HEK293T (cell line): ENCODE data around the gene SCN8A.

Experiments used
- FOXM1 ChIP-seq: fragments of 450-650 bp; IDR thresholded peaks from 2 replicates; pipeline ENCODE4 v1.6.1; 2017; ENCODE audit warnings: mild to moderate bottlenecking, borderline replicate concordance
- TARDBP ChIP-seq: fragments of 450-650 bp; IDR thresholded peaks from 2 replicates; pipeline ENCODE4 v1.6.1; 2016

DNA sequence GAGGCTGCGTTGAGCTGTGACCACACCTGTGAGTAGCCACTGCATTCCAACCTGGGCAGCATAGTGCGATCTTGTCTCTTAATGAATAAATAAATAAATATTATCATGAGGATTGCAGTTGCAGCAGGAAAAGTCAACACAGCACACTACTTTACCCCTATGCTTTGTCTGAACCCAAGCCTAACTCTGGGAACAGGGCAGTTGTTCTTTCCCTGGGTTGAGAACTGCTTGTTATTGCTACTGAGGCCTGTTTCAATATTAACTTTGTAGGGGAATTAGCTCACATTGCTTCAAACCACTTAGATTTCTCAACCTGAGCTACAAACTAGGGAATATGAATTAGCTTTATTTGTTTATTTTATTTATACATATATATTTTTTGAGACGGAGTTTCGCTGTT lies 102.5 kb downstream of the SCN8A start:
- no peak for TF ChIP-seq TARDBP
- no peak for TF ChIP-seq FOXM1
